DMS53 (cell line): ENCODE measurements around the gene SREBF2.

Source experiments
- DNase-seq: peaks from one replicate; lab custom pipeline; 2025; lab: John Stamatoyannopoulos, UW

Gene SREBF2

GRCh38 chr22:41832553-41833368 lies at the start of gene SREBF2:
SREBF2 (plus strand) TSS chr22:41833105; CDS start chr22:41833271, 166 bp downstream.
- peak; percentile 99 for DNase-seq

GRCh38 chr22:41787331-41787730 lies 45.6 kb upstream of the SREBF2 start:
- DNase-seq: no peak

GRCh38 chr22:41793871-41794270 lies 39.0 kb upstream of the SREBF2 start:
- DNase-seq: no peak

GRCh38 chr22:41798736-41799135 lies 34.2 kb upstream of the SREBF2 start:
- DNase-seq: no peak

DNA sequence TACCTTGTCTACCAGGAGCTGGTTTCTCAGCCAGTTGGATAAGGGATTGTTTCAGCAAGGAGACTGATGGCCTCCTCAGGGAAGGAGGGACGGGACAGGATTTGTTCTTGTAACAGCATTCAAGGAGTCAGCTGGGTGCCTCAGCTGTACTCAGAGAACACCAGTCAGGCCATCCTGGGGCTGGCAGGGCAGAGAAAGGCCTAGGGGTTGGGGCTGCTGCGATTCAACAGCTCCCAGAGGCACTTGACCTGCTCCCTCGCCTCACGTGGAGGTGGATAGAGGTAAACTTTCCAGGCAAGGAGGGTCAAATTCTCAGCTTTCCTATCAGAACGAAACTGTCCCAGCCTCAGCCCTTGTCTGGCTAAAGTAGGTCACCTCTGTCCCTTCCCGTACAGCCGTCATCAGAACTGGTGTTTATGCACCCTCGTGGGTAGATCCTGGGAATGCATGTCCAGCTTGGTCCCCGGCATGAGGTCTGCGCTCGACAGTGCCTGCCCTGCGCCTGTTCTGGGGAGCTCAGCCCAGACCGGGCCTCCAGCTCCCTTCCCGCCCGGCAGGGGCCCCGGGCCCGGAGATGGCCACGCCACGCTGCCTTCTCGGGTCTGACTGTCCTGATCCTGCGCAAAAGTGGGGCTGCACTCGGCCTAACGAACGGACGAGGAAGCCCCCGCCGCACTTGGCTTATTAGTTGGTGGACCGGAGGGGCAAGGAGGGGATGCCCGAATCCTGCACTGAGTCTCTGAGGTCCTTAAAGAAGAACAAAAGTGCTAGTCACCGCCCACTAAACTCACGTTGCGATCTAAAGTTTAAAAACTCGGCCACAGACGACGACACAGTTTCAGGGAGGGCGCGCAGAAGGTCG lies 33.2 kb upstream of the SREBF2 start:
- peak; percentile 59 for DNase-seq

GRCh38 chr22:41800348-41801146 lies 32.4 kb upstream of the SREBF2 start, which contains the start of gene CCDC134:
CCDC134 (plus strand) TSS chr22:41800679; CDS start chr22:41808891, 8,212 bp downstream.
- DNase-seq: peak; percentile 91

DNA sequence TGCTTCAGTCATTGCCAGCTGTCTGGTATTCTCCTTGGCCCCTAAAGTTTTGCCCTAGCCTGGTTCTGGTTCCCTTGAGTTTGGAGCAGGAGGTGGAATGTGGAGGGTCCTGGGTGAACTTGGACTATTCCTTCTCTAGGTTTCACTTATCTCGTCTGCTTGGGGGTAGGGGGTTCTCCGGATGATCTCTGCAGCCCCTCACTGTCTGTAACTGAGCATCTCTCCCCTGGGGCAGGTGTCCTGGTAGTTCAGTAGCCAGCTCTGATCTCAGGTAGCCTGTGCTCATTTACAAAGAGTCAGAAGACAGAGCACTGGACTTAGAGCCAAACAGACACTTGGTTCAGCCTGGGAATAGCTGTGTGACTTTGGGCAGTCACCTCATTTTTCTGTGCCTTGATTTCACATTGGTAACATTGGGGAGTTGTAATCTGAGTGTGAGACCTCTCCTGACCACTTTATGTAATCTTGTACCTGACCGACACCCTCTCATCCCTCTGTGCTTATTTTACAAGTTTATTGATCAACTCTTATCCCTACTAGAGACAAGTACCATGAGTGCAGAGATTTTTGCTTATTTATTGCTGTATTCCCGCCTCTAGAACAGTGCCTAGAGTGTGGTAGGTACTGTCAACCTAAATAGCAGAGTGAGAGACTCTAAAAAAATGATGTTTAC lies 31.6 kb upstream of the SREBF2 start:
- DNase-seq: no peak

DNA sequence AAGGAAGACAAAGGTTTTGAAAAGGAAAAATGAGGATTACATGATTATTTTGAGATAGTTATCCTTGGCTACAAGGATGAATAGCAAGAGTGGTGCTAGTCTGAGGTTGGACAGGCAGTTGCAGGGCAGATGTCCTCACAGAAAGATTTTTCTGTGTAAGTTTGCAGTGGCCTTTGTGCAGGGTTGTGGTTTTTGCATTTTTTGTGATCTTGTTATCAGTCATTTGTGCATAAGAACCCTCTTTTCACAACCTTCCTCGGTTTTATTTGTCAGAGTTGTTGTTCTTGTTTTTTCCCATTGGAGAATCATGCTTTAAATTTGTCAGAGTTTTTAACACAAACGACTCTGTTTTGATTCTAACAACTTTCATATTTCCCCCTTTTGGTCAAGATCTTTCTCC lies 31.0 kb upstream of the SREBF2 start:
- DNase-seq: no peak

DNA sequence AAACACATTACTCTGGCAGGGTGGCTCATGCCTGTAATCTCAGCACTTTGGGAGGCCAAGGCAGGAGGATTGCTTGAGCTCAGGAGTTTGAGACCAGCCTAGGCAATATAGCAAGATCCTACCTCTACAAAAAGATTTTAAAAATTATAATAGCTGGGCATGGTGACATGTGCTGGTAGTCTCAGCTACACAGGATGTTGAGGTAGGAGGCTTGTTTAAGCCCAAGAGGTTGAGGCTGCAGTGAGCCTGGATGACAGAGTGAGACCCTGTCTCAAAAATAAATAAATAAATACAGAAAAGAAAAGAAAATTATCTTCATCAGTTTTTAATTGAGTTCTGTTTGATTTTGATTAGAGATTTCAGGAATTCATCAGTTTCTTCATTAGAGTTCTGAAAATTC lies 27.3 kb upstream of the SREBF2 start:
- no peak for DNase-seq

GRCh38 chr22:41808400-41808799 lies 24.5 kb upstream of the SREBF2 start:
- DNase-seq: no peak

DNA sequence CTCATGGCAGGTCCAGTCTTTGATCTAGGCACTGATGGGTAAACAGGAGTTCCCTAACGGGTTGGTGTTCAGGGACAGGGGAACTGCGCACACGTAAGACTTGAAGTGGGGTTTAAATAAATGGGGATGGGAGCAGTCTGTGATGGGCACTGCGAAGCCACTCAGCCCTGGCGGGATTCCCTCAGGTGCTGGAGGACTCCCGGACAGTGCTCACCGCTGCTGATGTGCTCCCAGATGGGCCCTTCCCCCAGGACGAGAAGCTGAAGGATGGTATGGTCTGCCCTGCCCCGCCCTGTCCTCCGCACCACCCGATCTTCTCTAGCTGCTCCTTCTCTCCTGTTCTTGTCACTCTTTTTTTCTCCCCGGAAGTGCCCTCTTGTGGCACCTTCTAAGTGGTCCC lies 22.9 kb upstream of the SREBF2 start:
- no peak for DNase-seq

- no peak for DNase-seq
Measured at GRCh38 chr22:41812805-41813545, 19.9 kb upstream of the SREBF2 start.

DNA sequence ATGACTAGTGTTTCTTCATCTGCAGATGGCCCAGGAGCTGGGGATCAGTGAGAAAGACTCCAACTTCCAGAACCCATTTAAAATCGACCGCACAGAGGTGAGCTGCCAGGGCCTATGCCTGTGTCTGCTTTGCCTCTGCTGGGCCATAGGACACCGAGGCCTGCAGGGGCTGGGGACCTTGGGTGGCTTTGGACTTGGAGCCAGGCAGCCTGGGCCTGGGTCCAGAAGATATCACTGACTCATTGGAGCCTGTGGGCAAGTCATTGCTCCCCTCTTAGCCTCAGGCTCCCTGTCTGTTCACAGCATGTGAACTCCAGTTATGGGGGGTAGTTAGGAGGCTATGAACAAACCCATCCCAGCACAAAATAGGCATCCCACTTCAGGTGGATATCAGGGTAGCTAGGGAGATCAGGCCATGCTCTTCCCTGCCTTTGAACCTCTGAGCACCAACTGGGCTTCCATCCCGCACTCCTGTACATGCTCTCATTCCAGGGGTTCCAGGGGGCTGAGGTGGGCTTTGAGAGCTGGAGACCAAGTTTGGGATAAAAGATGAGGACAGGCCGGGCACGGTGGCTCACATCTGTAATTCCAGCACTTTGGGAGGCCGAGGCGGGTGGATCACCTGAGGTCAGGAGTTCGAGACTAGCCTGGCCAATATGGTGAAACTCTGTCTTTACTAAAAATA lies 19.0 kb upstream of the SREBF2 start:
- DNase-seq: no peak

DNA sequence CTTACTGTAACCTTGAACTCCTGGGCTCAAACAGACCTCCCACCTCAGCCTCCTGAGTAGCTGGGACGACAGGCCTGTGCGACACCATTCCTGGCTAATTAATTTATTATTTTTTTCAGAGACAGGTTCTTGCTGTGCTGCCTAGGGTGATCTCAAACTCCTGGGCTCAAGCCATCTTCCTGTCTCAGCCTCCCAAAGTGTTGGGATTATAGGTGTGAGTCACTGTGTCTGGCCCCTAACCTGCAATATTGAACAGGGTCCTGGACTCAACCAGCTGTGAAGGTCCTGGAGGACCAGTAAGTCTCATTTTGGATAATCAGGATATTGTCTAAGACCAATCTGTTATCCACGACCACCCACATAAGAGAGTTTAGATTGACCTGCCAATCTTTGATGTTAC lies 17.2 kb upstream of the SREBF2 start:
- DNase-seq: no peak

- DNase-seq: no peak
Measured at GRCh38 chr22:41816241-41816640, 16.7 kb upstream of the SREBF2 start.

GRCh38 chr22:41816871-41817270 lies 16.0 kb upstream of the SREBF2 start:
- no peak for DNase-seq

DNA sequence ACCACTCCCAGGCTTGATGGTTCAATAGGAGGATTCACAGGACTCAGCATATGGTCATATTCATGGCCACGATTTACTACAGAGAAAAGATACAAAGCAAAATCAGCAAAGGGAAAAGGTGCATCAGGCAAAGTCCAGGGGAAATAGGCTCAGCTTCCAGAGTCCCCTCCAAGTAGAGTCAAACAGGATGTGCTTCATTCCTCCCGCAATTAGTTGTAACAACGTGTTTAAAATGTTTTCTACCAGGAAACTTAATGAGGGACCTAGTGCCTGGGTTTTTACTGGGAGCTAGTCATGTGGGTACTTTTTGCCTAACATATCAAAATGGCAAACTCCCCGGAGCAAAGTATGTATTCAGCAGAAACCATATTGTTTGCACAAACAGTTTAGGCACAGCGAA lies 14.9 kb upstream of the SREBF2 start:
- DNase-seq: no peak

DNA sequence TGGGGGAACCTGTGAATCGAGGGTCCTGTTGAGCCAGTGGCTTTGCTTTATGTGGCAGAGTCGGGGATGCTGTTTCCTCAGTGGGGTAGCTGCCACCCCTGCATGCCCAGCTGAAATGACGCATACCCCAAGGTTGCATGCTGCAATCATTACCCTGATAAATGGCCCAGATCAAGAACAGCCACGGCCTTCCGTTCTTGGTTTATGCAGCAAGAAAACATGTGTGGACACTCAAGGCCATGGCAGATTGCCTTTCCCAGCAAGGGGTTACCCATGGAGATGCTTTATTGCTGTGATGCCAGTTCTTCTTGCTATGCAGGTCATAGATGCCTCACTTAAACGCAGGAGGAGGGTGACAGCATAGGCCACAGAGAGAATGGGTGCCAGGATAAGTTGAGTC lies 14.3 kb upstream of the SREBF2 start:
- no peak for DNase-seq

DNA sequence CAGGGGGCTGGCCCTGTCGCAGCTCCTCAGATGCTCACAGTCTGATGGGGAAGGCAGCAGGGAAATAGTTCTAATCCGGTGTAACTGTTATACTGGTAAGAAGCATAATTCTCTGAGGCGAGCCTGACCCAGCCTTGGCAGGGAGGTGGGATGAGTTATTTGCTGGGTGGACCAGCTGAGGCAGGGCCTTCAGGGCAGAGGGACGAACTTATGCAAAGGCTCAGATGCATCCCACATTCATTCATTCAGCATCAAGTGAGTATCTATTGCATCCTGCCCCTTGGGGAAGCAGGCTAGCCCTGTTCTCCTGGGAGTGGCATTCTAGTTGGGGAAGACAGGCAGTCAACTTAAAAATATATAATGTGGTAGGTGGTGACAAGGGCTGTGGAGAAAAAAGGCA lies 13.6 kb upstream of the SREBF2 start:
- DNase-seq: no peak

- no peak for DNase-seq
Measured at GRCh38 chr22:41820447-41820846, 12.5 kb upstream of the SREBF2 start.
